ENCODE data around the gene PEX13.
"Not testable (repeated sequence)": the region's sequence is repeated elsewhere in the genome, so short reads cannot be mapped to it uniquely, and the experiment has no call there.

Gene PEX13

GRCh38 chr2:61017556-61018317 is at the start of gene PEX13, which contains the start of gene PUS10:
Gene PEX13 (plus strand): TSS chr2:61017720. CDS start chr2:61017760, 40 bp downstream.
Gene PUS10 (minus strand): TSS chr2:61018255. CDS start chr2:61011890, 6,365 bp downstream.
- DNase-seq, result peak; percentile 86 to 98 (median 95)

DNA sequence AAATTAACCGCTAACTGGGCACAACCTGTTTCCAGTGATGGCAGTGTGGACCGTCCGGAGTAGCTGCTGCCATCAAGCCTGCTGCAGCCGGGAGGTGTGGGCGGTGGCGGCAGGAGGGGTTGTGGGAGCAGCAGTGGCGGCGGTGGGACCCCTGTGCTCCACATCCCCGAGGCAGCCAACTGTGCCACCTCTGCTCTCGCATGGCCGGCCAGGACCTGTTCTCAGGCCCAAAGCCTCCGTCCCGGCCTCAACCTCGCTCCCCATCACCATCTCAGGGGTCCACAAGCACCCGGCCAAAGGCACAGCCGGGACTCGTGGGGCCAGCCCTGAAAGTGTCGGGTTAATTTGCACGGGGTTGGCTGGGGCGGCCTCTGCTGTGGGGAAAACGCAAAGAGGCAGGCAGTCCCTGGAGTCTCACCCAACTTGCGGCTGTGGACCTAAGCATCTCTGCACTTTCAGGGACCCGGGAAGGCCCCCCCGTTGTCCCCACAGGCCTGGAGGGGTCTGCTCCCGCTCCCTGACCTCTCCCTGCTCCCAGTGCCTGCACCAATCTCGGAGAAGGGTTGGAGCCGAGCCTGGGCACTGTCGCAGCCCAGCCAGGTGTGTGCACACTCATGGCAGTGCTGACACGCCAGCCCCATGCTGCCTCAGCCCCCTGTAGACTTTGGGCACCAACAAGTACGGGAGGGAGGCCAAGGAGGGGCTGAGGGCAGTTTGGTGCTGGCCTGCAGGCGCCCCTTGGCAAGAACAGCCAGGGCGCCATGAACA is 44.4 kb upstream of the PEX13 start:
- DNase-seq, result no peak

DNA sequence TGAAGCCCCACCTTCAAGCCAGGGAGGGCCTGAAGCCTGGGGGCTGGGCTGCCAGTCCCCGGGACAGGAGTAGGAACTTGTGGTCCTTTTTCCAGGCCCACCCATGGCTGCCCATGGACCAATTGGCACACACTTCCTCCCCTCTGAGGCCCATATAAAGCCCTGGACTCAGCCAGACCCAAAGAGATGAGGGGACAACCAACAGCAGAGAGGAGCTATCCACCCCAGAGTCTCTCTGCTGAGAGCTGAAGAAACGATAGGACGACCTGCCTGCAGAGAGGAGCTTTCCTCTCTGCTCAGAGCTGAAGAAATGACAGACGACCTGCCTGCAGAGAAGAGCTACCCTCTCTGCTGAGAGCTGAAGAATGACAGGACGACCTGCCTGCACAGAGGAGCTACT is 43.8 kb upstream of the PEX13 start:
- no peak for DNase-seq

- DNase-seq, result no peak
These were observed 42.9 kb upstream of the PEX13 start for GRCh38 chr2:60974652-60975051.

- no peak for DNase-seq
These were observed 41.2 kb upstream of the PEX13 start for GRCh38 chr2:60976256-60976850.

- no peak for DNase-seq
These were observed 40.5 kb upstream of the PEX13 start for GRCh38 chr2:60976875-60977561.

- no peak for DNase-seq
These were observed 40.0 kb upstream of the PEX13 start for GRCh38 chr2:60977562-60977895.

DNA sequence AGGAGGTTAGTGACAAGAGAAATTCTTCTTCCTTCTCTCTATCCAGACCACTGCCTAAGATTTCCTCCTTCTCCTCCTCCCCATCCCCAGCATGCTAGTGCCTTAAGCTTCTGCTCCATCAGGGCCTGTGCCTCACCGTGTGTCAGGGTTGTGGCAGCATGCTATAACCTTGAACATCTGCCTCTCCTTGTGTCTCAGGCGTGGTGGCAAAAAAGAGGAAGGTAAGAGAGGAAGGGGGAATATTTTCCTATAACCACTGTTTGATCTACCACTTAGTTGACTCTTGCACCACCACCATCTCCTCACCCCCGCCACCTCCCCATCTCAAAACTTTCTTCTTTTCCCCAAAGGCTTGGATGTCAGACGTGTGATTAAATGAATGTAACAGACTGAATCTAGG is 38.3 kb upstream of the PEX13 start:
- DNase-seq, result no peak

GRCh38 chr2:60980071-60980815 is 37.3 kb upstream of the PEX13 start:
- DNase-seq, result no peak

DNA sequence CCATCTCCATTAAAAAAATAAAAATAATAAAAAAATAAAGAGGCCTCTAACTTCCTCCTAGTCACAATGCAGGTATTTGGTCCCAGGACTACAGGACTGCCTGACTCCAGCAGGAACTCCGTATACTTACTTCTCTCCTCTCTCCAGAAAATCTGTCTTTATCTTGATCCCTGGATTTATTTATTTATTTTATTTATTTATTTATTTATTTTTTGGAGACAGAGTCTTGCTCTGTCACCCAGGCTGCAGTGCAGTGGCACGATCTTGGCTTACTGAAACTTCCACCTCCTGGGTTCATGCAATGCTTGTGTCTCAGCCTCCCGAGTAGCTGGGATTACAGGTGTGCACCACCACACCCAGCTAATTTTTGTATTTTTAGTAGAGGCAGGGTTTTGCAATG is 35.5 kb upstream of the PEX13 start:
- not testable (repeated sequence) for DNase-seq

GRCh38 chr2:60984720-60985119 is 32.8 kb upstream of the PEX13 start:
- DNase-seq, result no peak

GRCh38 chr2:60987041-60987440 is 30.5 kb upstream of the PEX13 start:
- no peak for DNase-seq

DNA sequence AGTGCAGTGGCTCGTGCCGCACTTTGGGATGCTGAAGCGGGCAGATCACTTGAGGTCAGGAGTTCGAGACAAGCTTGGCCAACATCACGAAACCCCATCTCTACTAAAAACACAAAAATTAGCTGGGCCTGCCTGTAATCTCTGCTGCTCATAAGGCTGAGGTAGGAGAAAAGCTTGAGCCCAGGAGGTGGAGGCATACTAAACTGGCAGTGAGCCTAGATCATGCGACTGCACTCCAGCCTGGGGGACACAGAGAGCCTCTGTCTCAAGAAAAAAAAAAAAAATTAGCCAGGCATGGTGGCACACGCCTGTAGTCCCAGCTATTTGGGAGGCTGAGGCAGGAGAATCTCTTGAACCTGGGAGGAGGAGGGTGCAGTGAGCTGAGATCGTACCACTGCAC is 29.9 kb upstream of the PEX13 start:
- DNase-seq, result not testable (repeated sequence)

DNA sequence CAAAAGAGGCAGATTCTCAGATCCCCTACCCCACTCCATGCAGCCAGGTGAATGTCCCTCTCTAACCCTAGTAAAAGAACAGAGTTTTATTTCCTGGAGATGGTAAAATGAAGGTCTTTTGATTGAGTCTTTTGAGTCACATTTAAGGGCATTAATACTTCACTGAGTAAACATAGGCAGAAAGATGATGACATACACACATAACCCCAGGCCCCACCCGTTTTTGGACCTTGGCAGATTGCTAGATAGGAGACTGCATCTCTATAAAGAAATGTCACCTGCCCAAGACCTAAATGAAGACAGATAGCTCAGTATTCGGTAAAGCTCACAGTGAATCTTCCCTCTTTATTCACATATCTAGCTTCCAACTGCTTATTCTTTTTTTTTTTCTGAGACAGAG is 28.3 kb upstream of the PEX13 start:
- no peak for DNase-seq

GRCh38 chr2:60991644-60992043 is 25.9 kb upstream of the PEX13 start:
- no peak for DNase-seq

DNA sequence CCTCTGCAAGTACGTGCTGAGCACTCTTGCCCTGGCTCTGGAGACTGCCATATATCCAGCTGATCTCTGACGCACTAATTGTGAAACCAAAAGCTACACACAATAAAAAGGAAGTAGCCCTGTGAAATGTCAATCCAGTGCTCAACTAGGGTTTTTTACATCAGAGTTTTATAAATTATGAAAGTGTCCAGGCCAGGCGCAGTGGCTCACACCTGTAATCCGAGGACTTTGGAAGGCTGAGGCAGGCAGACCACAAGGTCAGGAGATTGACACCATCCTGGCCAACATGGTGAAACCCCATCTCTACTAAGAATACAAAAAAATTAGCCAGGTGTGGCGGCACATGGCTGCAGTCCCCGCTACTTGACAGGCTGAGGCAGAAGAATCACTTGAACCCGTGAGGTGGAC is 24.5 kb upstream of the PEX13 start:
- no peak for DNase-seq

GRCh38 chr2:60994131-60994530 is 23.4 kb upstream of the PEX13 start:
- DNase-seq, result no peak

GRCh38 chr2:60998628-60999545 is 18.6 kb upstream of the PEX13 start:
- DNase-seq, result peak; percentile 30 to 82 (median 66)

GRCh38 chr2:61005736-61006135 is 11.8 kb upstream of the PEX13 start:
- no peak for DNase-seq

- no peak for DNase-seq
These were observed 10.9 kb upstream of the PEX13 start for GRCh38 chr2:61006486-61007105.

DNA sequence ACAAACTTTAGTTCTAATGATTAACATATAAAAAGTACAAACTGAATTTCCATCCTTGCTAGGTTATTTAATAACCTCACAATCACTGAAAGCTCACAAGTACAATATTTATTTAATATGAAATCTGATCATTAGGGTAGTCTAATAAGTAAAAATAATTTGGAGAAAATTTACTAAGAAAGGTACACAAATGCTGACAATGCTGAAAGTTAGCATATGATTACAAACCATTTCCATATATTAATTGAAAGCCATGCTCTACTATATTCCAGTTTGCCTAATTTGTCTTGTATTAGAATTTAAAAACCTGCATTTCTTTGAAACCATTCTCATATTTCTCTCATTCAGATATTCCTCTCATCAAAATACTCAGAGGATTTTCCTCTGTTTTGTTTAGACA is 8.2 kb upstream of the PEX13 start:
- no peak for DNase-seq

Data from NCI-H1417 (cell line).